ENCODE data around the gene HUS1. TPM values are rescaled to one million over a fixed set of nuclear protein-coding genes. Genes with fewer than 3 reads are reported as not detected.
A peak's percentile ranks its signal among the peaks of the same experiment; 100 is the strongest.

HUS1 gene
- total RNA-seq, 2 experiments from 2014 or later, result 55.0 to 61.2 TPM

DNA sequence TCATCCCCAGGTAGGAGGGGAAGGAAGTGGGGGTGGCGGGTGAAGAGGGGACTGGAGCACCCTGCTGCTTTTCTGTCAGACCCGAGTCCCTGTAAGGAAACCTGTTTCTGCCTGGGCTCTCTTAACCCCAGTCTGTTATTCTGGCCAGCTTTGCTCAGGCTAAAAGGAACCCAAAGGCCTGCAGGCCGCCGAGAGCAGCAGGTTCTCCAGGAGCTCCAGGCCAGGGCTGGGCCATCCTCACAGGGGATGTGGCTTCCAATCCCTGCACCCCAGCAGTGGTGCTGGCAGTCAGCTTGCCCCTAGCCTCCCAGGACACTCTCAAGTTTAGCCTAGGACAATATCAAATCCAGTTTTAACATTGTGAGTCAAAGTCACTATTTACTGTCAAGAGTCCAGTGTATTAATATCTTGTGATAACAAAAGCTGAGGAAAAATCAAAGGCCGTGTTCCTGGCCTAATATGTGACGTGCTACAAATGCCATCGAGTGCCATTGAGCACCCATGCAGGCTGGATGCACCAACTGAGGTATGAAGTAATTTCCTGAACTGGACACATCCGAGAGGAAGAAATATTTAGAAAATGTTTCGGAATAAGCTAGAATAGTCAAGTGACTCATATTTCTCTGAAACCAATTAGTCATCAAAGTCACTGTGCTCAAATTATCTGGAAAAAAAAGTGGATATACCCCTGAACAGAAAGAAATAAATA is 38.1 kb downstream of the HUS1 start:
- CTCF ChIA-PET, result no interaction called here
- Mint-ChIP-seq H3K27me3 (ENCODE audit: low read depth) (no peaks in the 10 kb centered on the region), H3K36me3 (ENCODE audit: low read depth) (no peaks in the 10 kb centered on the region), H3K27ac (no peak overlapping the region), H3K9me3 (no peaks in the 10 kb centered on the region), H3K4me1 (ENCODE audit: low read depth) (peaks cover 4% of the 10 kb centered on the region), H3K4me3 (no peak overlapping the region)
- intact Hi-C loops (cut with micrococcal nuclease), result loop anchor here (10.0 kb wide), 1 partner anchor 354 kb away; no protein-coding TSS in a partner anchor
- DNase-seq, result no peak

DNA sequence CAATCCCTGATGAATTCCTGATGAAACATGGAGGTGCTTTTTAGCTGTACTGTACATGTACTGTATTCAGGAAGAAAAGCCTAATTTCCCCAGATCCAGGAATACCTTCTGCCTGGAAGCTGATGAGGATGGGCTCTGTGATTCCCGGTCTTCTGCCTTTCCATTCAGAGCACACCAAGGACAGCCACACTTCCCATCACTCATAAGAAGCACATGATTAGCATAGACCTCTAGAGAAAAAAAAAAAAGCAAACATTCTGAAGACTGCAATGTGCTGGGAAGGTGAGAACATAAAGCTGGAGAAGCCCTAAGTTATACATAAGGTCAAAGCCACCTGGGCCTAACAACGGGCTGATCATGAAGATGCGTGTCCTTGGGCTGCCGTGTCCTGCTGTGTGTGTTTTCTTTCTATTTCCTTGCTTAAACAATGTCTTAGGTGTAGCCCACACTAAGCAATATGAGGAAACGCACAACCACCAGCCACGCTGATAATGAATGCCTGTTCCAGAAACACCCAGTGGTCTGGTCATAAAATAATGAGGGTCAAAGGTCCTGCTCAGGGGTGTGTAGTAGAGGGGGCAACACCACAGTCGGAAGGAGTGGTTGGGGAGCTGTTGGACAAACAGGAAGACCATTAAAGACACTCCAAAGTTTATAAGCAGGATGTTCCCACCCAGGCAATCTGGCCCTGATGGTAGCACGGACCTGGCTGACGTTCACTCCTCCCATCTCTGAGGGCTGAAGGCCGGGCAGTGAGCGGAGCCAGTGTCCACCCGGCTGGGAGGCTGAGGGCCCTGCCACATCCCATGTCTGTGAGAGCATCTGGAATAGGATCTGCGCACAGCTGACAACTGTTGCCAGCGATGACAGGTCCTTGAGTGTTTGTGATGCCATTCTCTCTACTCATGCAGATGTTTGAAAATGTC is 39.1 kb downstream of the HUS1 start:
- no peaks in the 10 kb centered on the region for H3K27me3 Mint-ChIP-seq (ENCODE audit: low read depth)
- H3K4me1 Mint-ChIP-seq (ENCODE audit: low read depth), result peaks cover 4% of the 10 kb centered on the region
- H3K27ac Mint-ChIP-seq, result no peak overlapping the region
- CTCF ChIA-PET, result no interaction called here
- no peak overlapping the region for H3K4me3 Mint-ChIP-seq
- no peaks in the 10 kb centered on the region for H3K9me3 Mint-ChIP-seq
- intact Hi-C loops (cut with micrococcal nuclease), result loop anchor here (10.0 kb wide), 1 partner anchor 354 kb away; no protein-coding TSS in a partner anchor
- DNase-seq, result no peak
- H3K36me3 Mint-ChIP-seq (ENCODE audit: low read depth), result no peaks in the 10 kb centered on the region

DNA sequence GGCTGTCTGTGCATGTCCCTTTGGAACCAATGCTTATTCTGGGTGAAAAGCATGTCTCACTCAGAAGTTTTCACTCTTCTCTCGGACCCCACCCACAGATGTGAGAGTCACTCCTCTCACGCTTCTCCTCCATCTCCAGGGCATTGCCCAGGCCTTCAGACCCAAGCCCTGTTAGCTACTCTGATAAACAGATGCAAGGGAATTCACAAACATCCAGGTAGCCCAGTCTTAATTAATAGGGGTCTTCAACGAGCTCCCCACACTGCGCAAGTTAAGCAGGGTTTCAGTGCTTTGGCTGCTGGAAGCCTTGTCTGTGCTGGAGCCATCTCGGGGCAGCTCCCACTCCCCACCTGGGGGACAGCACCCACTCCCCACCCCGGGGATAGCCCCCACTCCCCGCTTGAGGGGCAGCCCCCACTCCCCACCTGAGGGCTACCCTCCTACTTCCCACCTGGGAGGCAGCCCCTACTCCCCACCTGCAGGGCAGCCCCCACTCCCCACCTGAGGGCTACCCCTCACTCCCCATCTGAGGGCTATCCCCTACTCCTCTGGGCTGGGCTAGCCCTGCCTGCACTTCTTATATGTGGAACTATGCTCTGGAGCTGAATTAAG is 39.9 kb downstream of the HUS1 start:
- H3K9me3 Mint-ChIP-seq, result no peaks in the 10 kb centered on the region
- no peak for DNase-seq
- intact Hi-C loops (cut with micrococcal nuclease), result loop anchor here (10.0 kb wide), 2 partner anchors 355 to 675 kb away; no protein-coding TSS in a partner anchor
- H3K4me1 Mint-ChIP-seq (ENCODE audit: low read depth), result peaks cover 4% of the 10 kb centered on the region
- H3K27ac Mint-ChIP-seq, result no peak overlapping the region
- no peaks in the 10 kb centered on the region for H3K27me3 Mint-ChIP-seq (ENCODE audit: low read depth)
- H3K4me3 Mint-ChIP-seq, result no peak overlapping the region
- no peaks in the 10 kb centered on the region for H3K36me3 Mint-ChIP-seq (ENCODE audit: low read depth)
- CTCF ChIA-PET, result interaction anchor here (1.5 kb wide), 1 partner anchor 215 kb away, joined by 5 read pairs; no protein-coding TSS in a partner anchor

DNA sequence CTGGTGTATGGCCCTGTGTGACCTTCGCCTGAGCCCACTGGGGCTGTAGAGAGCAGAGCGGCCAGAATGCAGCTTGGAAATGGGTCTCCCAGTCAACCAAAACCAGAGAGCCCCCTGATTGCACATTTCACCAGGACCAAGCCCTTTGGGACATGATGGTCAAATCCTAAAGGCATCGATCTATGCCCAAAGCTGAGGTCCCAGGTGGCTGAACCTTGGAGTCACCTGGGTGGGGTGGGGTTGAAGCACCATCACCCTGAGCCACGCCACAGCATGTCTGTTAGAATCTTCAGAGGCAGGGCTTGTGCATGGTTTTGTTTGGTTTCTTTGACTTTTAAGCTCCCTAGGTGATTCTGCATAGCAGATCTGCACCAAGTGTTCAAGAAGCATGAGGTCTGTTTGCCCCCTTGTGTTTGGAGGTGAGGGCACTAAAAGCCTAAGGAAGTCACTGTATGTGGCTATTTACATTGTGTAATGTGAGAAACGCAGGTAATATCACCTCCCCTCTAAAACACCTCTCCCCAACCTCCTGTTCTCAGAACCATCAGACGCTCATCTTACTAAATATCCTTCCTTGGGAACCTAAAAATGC is 40.7 kb downstream of the HUS1 start:
- no peaks in the 10 kb centered on the region for H3K9me3 Mint-ChIP-seq
- H3K27me3 Mint-ChIP-seq (ENCODE audit: low read depth), result no peaks in the 10 kb centered on the region
- intact Hi-C loops (cut with micrococcal nuclease), result loop anchor here (10.0 kb wide), 1 partner anchor 674 kb away; no protein-coding TSS in a partner anchor

DNA sequence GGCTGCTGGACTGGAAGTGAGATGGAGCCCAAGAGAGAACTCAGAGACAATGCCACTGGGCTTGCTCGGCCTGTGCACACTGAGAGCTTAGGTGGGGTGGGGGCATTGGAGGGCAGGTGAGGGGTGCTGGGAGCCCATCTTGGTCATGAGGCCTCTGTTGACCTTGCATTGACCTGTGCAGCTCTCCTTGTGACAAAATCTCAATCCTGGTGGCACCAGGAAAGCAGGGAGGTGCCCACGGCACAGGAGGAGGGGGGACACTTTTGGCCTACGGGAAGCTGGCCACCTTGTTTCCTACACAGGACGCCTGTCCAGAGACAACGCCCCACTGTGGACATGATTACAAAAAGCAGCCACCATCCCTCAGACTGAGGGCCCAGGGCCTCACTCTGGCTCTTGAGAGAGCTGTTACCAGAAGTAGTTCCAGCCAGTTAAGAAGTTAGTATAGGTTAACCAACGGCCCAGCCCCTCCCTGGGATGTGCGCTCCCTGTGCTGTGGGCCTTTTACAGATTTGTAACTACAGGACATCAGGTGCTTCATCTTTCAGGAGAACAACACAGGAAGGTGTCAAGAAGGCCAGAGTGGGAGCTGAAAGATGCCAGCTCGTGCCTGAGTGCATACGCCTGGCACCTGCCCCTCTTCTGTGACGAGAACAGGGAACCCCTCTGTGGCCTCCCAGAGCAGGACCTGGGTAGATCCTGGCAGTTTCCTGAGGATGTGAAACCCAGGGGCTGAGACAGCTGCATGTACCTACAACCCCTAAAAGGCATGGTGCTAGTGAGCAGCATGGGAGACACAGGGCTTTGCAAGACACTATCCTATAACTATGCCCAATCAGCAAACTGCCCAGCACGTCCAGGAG is 41.5 kb downstream of the HUS1 start:
- no peaks in the 10 kb centered on the region for H3K36me3 Mint-ChIP-seq (ENCODE audit: low read depth)
- H3K4me1 Mint-ChIP-seq (ENCODE audit: low read depth), result peaks cover 4% of the 10 kb centered on the region
- CTCF ChIA-PET, result interaction anchor here (1.5 kb wide), 1 partner anchor 217 kb away, joined by 5 read pairs; no protein-coding TSS in a partner anchor
- no peak overlapping the region for H3K4me3 Mint-ChIP-seq
- H3K27me3 Mint-ChIP-seq (ENCODE audit: low read depth), result no peaks in the 10 kb centered on the region
- H3K9me3 Mint-ChIP-seq, result no peaks in the 10 kb centered on the region
- intact Hi-C loops (cut with micrococcal nuclease), result loop anchor here (10.0 kb wide), 1 partner anchor 673 kb away; no protein-coding TSS in a partner anchor
- no peak for DNase-seq
- H3K27ac Mint-ChIP-seq, result no peak overlapping the region

More for the DNA sequence above, 40.7 kb downstream of the HUS1 start:
- Mint-ChIP-seq H3K4me3 (no peak overlapping the region), H3K27ac (no peak overlapping the region), H3K36me3 (ENCODE audit: low read depth) (no peaks in the 10 kb centered on the region), H3K4me1 (ENCODE audit: low read depth) (peaks cover 4% of the 10 kb centered on the region)
- CTCF ChIA-PET, result interaction anchor here (1.5 kb wide), 1 partner anchor 216 kb away, joined by 5 read pairs; no protein-coding TSS in a partner anchor
- no peak for DNase-seq

DNA sequence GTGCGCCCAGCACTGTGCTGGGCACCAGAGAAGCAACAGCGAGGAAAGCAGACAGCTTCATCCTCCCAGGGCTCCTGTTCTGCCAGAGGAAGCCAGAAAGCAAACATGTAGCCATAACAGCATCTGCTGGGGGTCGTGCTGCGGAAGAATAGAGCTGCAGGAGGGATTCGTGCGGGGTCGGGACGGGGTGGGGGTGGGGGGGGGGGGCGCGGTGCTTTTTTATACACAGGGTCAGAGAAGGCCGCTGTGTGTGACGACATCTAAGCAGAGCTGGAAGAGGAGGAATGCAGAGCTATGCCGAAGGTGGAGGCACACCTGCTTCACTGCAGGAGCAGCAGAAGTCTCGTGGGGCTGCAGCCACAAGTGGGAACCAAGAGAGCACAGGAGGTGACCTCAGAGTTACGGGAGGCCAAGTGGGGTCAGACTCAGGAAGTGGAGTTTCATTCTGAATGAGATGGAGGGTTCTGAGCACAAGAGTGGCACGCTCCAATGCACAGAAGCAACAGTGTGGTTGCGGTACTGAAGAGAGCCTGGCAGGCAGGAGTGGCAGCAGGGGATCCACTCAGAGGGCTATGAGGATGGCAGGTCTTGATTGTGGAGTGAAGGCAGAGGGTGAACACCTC is 42.2 kb downstream of the HUS1 start:
- Mint-ChIP-seq H3K36me3 (ENCODE audit: low read depth) (no peaks in the 10 kb centered on the region), H3K9me3 (no peaks in the 10 kb centered on the region), H3K27me3 (ENCODE audit: low read depth) (no peaks in the 10 kb centered on the region), H3K4me3 (no peak overlapping the region), H3K4me1 (ENCODE audit: low read depth) (peaks cover 4% of the 10 kb centered on the region), H3K27ac (no peak overlapping the region)
- CTCF ChIA-PET, result interaction anchor here (0.6 kb wide), 1 partner anchor 30 kb away, joined by 3 read pairs; no protein-coding TSS in a partner anchor
- intact Hi-C loops (cut with micrococcal nuclease), result loop anchor here (10.0 kb wide), 1 partner anchor 672 kb away; no protein-coding TSS in a partner anchor
- peak; percentile 34 for DNase-seq

DNA sequence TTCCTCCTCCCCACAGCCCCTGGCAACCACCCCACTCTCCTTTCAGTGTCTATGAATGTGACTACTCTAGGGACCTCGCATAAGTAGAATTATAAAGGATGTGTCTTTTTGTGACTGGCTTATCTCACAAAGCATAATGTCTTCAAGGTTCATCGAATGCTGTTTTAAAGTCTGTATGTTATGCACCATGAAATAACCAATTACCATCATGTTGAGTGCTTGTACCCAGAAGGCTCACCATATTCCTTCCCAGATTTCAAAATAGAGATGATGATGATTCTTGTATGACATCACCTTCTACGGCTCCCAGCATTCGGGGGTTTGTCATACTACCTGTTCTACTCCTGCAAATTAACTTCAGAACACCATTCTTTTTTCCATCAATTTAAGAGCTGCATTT is 43.1 kb downstream of the HUS1 start:
- no peak for DNase-seq
- intact Hi-C loops (cut with micrococcal nuclease), result loop anchor here (10.0 kb wide), 1 partner anchor 672 kb away; no protein-coding TSS in a partner anchor
- Mint-ChIP-seq H3K9me3 (no peaks in the 10 kb centered on the region), H3K4me3 (no peak overlapping the region), H3K27me3 (ENCODE audit: low read depth) (no peaks in the 10 kb centered on the region), H3K27ac (no peak overlapping the region), H3K36me3 (ENCODE audit: low read depth) (no peaks in the 10 kb centered on the region), H3K4me1 (ENCODE audit: low read depth) (peaks cover 4% of the 10 kb centered on the region)
- CTCF ChIA-PET, result no interaction called here

DNA sequence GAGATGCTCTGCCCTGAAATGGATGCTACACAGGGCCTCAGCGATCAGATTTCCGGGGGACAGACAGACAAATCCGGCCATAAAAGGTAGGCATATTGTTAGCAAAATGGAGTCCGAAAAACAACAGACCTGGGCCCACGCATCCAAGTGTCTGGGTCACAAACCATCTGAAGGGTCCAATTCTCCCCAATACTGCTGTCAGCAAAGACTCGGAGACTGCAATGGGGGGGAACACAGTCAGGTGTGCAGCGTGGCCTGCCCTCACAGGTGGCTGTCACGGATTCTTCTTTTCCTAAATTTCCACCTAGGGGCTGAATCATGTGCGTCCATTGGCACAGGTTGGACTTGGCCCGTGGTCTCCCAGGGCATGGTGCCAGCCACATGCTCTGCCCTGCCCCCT is 44.1 kb downstream of the HUS1 start:
- no peaks in the 10 kb centered on the region for H3K36me3 Mint-ChIP-seq (ENCODE audit: low read depth)
- CTCF ChIA-PET, result no interaction called here
- H3K27me3 Mint-ChIP-seq (ENCODE audit: low read depth), result no peaks in the 10 kb centered on the region
- H3K9me3 Mint-ChIP-seq, result no peaks in the 10 kb centered on the region
- no peak overlapping the region for H3K4me3 Mint-ChIP-seq
- intact Hi-C loops (cut with micrococcal nuclease), result loop anchor here (10.0 kb wide), 1 partner anchor 671 kb away; no protein-coding TSS in a partner anchor
- peaks cover 4% of the 10 kb centered on the region for H3K4me1 Mint-ChIP-seq (ENCODE audit: low read depth)
- DNase-seq, result no peak
- no peak overlapping the region for H3K27ac Mint-ChIP-seq

DNA sequence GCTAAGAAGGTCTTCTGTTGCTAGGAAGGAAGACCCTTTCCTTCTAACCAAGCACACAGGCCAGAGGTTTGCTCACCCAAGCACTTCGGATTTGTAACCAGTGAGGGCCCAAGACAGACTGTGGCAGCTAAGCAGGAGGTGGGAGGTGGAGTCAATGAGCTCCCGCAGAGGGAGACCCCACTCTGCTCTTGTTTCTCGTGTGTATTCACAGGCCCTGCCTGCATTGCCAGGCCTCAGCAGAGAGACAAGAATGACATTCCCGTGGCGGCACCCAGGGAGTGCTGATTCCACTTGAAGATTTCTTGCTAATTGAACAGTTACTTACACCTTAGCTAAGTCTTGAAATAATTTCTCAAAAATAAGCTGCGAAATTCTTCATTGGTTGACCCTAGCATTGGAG is 44.6 kb downstream of the HUS1 start:
- intact Hi-C loops (cut with micrococcal nuclease), result loop anchor here (10.0 kb wide), 1 partner anchor 670 kb away; no protein-coding TSS in a partner anchor
- Mint-ChIP-seq H3K27ac (no peak overlapping the region), H3K4me1 (ENCODE audit: low read depth) (peaks cover 4% of the 10 kb centered on the region), H3K4me3 (no peak overlapping the region), H3K27me3 (ENCODE audit: low read depth) (no peaks in the 10 kb centered on the region), H3K9me3 (no peaks in the 10 kb centered on the region), H3K36me3 (ENCODE audit: low read depth) (no peaks in the 10 kb centered on the region)
- no peak for DNase-seq
- CTCF ChIA-PET, result no interaction called here

DNA sequence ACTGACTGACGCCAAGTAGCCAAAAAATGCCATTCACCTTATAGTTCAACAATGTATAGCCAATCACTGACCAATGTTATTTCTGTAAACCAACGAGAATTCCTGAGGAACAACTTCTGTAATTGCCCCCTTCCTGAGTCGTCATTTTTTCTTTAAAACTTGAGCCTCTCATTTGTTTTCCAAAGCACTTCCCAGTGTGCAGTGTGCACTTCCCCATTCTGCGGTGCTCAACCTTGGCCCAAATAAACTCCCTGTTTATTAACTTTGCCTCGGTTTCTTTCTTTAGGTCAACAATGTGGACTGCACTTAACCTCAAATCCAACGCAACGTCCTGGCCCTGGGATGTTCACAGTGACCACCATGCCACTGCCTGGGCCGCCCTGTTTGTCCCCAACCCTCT is 46.2 kb downstream of the HUS1 start:
- Mint-ChIP-seq H3K4me3 (no peak overlapping the region), H3K4me1 (ENCODE audit: low read depth) (peaks cover 4% of the 10 kb centered on the region), H3K27me3 (ENCODE audit: low read depth) (no peaks in the 10 kb centered on the region), H3K9me3 (no peaks in the 10 kb centered on the region), H3K27ac (no peak overlapping the region), H3K36me3 (ENCODE audit: low read depth) (no peaks in the 10 kb centered on the region)
- intact Hi-C loops (cut with micrococcal nuclease), result loop anchor here (10.0 kb wide), 1 partner anchor 668 kb away; no protein-coding TSS in a partner anchor
- CTCF ChIA-PET, result interaction anchor here (0.8 kb wide), 1 partner anchor 11 kb away, joined by 7 read pairs; no protein-coding TSS in a partner anchor
- DNase-seq, result no peak
